Esophagus muscularis mucosa (tissue), 4 donors: ENCODE data around the gene DNER.

Experiments used
- CTCF ChIP-seq, 3 experiments: fragments of 200-600 bp in 2 of 3; fragments of 450-650 bp in 1 of 3; sonication (generic) in 2 of 3; IDR thresholded peaks; one replicate each; pipeline ENCODE4 v1.5.1; 2017 to 2019; ENCODE audit warnings: antibody characterized with exemption in 3 of 3, mild to moderate bottlenecking in 2 of 3, moderate library complexity in 1 of 3
- EP300 ChIP-seq: sonication (generic); formaldehyde crosslinking; IDR thresholded peaks from one replicate; pipeline ENCODE4 v1.6.1; 2017; ENCODE audit warnings: antibody characterized with exemption
- POLR2A ChIP-seq: fragments of 450-650 bp; IDR thresholded peaks from one replicate; pipeline ENCODE4 v1.6.1; 2017; ENCODE audit warnings: antibody characterized with exemption, moderate library complexity, mild to moderate bottlenecking, low read depth
- POLR2AphosphoS5 ChIP-seq, 2 donors: sonication (generic); formaldehyde crosslinking; IDR thresholded peaks; one replicate each; pipeline ENCODE4 v1.6.1; 2017; ENCODE audit warnings: antibody characterized with exemption in 2 of 2

- TF ChIP-seq CTCF (IDR thresholded peaks at IDR 0.05) (no peak), POLR2AphosphoS5 (IDR thresholded peaks at IDR 0.05) (no peak), POLR2A (no peak), EP300 (no peak)
Observed at GRCh38 chr2:229408962-229409361, 305.4 kb downstream of the DNER start.
